ENCODE data around the gene STUM. TPM values are rescaled to one million over a fixed set of nuclear protein-coding genes. Genes with fewer than 3 reads are reported as not detected.

Gene STUM
- total RNA-seq, 1 donor from 2014 or later: 0.49 TPM

DNA sequence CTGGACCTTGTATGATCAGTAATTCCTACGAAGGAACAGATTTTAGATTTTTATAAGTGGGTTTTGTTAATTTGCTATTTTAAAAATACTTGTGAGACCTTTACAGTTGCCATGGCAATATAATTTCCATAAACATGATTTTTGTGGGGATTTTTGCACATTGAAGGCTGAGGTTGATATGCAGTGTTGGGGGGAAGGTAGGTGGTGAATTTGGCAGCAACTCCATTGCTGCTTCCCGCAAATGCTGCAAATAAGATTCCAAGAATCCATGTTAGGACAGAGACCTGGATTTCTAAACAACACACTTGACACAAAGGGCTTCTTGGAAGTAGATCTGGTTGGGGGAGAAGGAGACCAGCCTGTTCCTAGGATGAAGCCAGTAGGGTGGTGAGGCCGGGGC lies 18.2 kb downstream of the STUM start:
- Histone ChIP-seq H3K4me3 (no peak overlapping the region), H3K27ac (no peak overlapping the region), H3K4me1 (no peaks in the 10 kb centered on the region), H3K36me3 (no peaks in the 10 kb centered on the region), H3K9me3 (no peaks in the 10 kb centered on the region), H3K27me3 (no peaks in the 10 kb centered on the region)
- ATAC-seq: no peak
- DNase-seq: peak; percentile 28
- TF ChIP-seq, protein P1, sequence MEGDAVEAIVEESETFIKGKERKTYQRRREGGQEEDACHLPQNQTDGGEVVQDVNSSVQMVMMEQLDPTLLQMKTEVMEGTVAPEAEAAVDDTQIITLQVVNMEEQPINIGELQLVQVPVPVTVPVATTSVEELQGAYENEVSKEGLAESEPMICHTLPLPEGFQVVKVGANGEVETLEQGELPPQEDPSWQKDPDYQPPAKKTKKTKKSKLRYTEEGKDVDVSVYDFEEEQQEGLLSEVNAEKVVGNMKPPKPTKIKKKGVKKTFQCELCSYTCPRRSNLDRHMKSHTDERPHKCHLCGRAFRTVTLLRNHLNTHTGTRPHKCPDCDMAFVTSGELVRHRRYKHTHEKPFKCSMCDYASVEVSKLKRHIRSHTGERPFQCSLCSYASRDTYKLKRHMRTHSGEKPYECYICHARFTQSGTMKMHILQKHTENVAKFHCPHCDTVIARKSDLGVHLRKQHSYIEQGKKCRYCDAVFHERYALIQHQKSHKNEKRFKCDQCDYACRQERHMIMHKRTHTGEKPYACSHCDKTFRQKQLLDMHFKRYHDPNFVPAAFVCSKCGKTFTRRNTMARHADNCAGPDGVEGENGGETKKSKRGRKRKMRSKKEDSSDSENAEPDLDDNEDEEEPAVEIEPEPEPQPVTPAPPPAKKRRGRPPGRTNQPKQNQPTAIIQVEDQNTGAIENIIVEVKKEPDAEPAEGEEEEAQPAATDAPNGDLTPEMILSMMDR (IDR thresholded peaks at IDR 0.05): no peak
- intact Hi-C loops (cut with DNase I): no loop called here

DNA sequence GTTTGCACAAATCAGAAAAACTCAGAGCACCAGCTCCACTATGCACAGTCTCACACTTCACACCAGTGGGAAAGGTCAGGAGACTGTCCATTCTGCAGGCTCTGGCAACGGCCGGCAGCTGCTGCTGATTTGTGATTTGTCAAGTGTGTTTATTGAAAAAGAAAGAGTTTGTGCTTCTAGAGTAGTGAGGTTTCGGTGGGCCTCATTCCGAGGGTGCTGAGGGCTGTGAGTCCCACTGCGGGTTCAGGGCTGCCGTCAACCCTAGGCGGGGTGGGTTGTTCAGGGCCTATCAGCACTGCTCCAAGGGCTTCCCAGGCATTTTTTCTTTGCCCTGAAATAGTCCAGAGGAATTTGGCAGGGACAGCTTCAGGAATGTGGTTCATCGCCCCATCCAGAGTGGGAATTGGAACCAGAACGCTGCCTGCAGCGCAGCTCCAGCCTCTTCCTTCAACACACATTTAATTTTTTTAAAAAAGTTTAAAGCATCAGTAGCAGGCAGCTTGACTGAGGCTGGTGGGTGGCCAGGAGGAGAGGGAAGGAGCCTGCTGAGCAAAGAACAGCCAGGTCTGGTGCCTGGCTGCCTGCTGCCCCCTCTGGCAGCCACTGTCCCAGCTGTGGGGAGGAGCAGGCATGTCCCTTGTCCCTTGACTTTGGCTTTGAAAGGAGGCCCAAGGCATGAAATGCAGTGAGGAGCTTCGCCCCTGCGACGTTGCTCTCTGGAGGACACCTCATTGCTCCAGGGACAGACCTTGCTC lies 19.7 kb downstream of the STUM start:
- no peaks in the 10 kb centered on the region for H3K27me3 ChIP-seq
- intact Hi-C loops (cut with DNase I): no loop called here
- TF ChIP-seq, protein P1 (IDR thresholded peaks at IDR 0.05): peak; percentile 24
- no peaks in the 10 kb centered on the region for H3K4me1 ChIP-seq
- DNase-seq: peak; percentile 62
- no peaks in the 10 kb centered on the region for H3K9me3 ChIP-seq
- no peaks in the 10 kb centered on the region for H3K36me3 ChIP-seq
- peak; percentile 49 for ATAC-seq
- no peak overlapping the region for H3K4me3 ChIP-seq
- no peak overlapping the region for H3K27ac ChIP-seq

DNA sequence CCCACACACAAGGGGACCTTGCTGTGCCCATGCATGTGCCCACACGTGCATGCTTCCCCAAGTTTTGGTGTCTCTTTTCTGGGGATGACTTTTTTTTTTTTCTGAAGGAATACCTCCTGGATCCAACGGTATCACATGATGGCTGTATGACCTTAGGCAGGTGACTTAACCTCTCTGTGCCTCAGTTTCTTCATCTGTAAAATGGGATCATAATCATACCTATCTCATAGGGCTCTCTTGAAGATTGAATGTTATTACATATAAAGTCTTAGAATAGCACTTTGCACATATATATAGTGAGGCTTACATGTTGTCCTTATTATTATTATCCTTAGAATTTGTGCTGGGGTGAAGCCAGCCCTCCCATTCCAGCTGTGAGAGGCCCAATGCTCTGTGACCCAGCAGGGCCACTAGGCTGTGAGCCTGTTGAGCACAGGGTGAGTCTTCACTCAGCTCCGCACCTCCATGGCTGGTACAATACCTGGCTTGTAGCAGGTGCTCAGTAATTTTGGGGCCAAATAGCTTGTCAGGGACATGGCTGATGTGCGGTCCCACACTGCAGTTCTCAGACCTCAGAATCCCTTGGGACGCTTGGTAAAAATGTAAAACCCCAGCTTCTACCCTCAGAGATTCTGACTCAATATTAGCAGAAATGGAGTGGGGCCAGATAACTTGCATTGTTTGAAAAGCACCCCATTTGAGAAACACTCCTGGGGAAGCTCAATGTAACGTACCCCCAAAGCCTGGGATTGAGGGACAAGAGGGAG lies 20.6 kb downstream of the STUM start:
- Histone ChIP-seq H3K9me3 (no peaks in the 10 kb centered on the region), H3K4me1 (no peaks in the 10 kb centered on the region), H3K4me3 (no peak overlapping the region), H3K27me3 (no peaks in the 10 kb centered on the region), H3K27ac (no peak overlapping the region), H3K36me3 (no peaks in the 10 kb centered on the region)
- TF ChIP-seq, protein P1 (IDR thresholded peaks at IDR 0.05): no peak
- intact Hi-C loops (cut with DNase I): no loop called here
- DNase-seq: peak; percentile 20
- ATAC-seq: no peak

DNA sequence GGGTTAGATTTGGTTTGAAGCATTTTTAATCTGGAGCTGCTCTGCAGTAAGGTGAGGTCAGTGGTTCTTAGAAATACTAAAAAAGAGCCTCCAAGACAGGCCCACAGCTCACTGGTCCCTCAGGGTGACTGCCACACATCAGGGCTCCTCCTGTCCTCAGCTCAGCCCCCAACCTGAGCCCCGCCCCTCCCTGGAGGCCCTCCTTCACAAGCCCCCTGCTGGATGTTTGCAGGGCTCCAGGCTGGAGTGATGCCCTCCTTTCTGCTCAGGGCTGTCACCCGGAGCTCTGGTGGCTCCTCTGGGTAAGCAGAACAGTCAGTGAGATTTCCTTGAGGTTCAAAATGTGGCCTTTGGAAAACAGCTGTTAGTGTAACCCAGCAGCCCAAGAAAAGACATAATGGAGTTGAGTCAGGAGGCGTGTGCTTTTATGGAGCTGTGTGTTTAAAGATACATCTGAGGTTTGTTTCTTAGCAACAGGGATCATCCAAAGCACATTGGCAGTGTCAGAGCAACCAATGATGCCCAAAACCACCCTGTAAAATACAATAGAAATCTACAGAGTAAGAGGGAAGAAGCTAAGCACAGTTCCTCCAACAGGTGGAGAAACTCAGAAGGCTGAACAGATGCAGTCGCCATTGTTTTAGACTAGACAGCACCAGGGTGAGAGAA lies 21.4 kb downstream of the STUM start:
- no peak for ATAC-seq
- Histone ChIP-seq H3K4me3 (no peak overlapping the region), H3K36me3 (no peaks in the 10 kb centered on the region), H3K27ac (no peak overlapping the region), H3K4me1 (no peaks in the 10 kb centered on the region), H3K9me3 (no peaks in the 10 kb centered on the region), H3K27me3 (no peaks in the 10 kb centered on the region)
- intact Hi-C loops (cut with DNase I): no loop called here
- TF ChIP-seq, protein P1 (IDR thresholded peaks at IDR 0.05): no peak
- DNase-seq: peak; percentile 40

DNA sequence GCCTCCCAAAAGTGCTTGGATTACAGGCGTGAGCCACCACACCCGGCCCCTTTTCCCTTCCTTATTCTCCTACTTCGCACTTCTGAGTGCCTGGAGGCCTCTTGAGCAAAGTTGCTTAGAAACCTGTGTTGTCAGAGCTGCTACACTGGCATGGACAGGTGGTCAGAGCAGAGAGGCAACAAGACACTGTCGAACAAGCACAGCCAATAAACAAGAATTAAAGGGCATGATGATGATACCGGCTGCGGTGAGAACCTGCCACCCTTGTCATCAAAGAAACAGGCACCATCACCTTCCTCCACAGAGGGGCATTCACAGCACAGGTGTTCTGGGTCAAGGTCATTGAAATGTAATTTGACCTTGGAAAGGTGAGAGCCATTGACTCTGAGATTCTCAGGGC lies 23.3 kb downstream of the STUM start:
- Histone ChIP-seq H3K36me3 (no peaks in the 10 kb centered on the region), H3K9me3 (no peaks in the 10 kb centered on the region), H3K4me3 (no peak overlapping the region), H3K27ac (no peak overlapping the region), H3K27me3 (no peaks in the 10 kb centered on the region), H3K4me1 (no peaks in the 10 kb centered on the region)
- TF ChIP-seq, protein P1 (IDR thresholded peaks at IDR 0.05): no peak
- DNase-seq (peak; percentile 23), ATAC-seq (no peak)
- intact Hi-C loops (cut with DNase I): no loop called here
